ENCODE data around the gene CALD1. TPM values are rescaled to one million over a fixed set of nuclear protein-coding genes. Genes with fewer than 3 reads are reported as not detected.

Gene CALD1
- total RNA-seq, 1 experiment from 2014 or later = 147 TPM

- no peak for TF ChIP-seq ATF3 (CRISPR knock-in tag; conservative IDR thresholded peaks at IDR 0.05)
Measured at GRCh38 chr7:134763960-134764359, 15.5 kb upstream of the CALD1 start (continued).

- Mint-ChIP-seq H3K9me3 (peaks cover 7% of the 10 kb centered on the region), H3K27me3 (ENCODE audit: low read depth) (no peaks in the 10 kb centered on the region; the same call in 1 of the 2 replicates), H3K27ac (peak overlapping the region; percentile 39; the same call in 1 of the 2 replicates), H3K36me3 (no peaks in the 10 kb centered on the region; the same call in 1 of the 2 replicates), H3K4me3 (no peak overlapping the region), H3K4me1 (peaks cover 11% of the 10 kb centered on the region)
- DNase-seq (ENCODE audit: low spot score) (no peak), ATAC-seq (no peak)
- ChIA-PET POLR2A (no interaction called here), CTCF (no interaction called here)
- TF ChIP-seq ZNF219 (CRISPR knock-in tag; IDR thresholded peaks at IDR 0.05; ENCODE audit: borderline replicate concordance) (no peak), SMAD3 (CRISPR knock-in tag; IDR thresholded peaks at IDR 0.05; ENCODE audit: borderline replicate concordance) (no peak), ZNF671 (CRISPR knock-in tag; IDR thresholded peaks at IDR 0.05) (no peak), RELA (CRISPR knock-in tag; IDR thresholded peaks at IDR 0.05; ENCODE audit: borderline replicate concordance) (no peak), ELF4 (CRISPR knock-in tag; IDR thresholded peaks at IDR 0.05; ENCODE audit: low read depth) (no peak), MYBL2 (CRISPR knock-in tag; IDR thresholded peaks at IDR 0.05) (no peak), NFE2L1 (CRISPR knock-in tag; IDR thresholded peaks at IDR 0.05) (no peak), FOXP4 (CRISPR knock-in tag; IDR thresholded peaks at IDR 0.05) (no peak)
- TF ChIP-seq, protein P1, sequence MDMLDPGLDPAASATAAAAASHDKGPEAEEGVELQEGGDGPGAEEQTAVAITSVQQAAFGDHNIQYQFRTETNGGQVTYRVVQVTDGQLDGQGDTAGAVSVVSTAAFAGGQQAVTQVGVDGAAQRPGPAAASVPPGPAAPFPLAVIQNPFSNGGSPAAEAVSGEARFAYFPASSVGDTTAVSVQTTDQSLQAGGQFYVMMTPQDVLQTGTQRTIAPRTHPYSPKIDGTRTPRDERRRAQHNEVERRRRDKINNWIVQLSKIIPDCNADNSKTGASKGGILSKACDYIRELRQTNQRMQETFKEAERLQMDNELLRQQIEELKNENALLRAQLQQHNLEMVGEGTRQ (CRISPR knock-in tag; IDR thresholded peaks at IDR 0.05) = no peak
- TF ChIP-seq, protein P2, sequence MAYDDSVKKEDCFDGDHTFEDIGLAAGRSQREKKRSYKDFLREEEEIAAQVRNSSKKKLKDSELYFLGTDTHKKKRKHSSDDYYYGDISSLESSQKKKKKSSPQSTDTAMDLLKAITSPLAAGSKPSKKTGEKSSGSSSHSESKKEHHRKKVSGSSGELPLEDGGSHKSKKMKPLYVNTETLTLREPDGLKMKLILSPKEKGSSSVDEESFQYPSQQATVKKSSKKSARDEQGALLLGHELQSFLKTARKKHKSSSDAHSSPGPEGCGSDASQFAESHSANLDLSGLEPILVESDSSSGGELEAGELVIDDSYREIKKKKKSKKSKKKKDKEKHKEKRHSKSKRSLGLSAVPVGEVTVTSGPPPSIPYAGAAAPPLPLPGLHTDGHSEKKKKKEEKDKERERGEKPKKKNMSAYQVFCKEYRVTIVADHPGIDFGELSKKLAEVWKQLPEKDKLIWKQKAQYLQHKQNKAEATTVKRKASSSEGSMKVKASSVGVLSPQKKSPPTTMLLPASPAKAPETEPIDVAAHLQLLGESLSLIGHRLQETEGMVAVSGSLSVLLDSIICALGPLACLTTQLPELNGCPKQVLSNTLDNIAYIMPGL (CRISPR knock-in tag; IDR thresholded peaks at IDR 0.05) = no peak
- TF ChIP-seq, protein P3, sequence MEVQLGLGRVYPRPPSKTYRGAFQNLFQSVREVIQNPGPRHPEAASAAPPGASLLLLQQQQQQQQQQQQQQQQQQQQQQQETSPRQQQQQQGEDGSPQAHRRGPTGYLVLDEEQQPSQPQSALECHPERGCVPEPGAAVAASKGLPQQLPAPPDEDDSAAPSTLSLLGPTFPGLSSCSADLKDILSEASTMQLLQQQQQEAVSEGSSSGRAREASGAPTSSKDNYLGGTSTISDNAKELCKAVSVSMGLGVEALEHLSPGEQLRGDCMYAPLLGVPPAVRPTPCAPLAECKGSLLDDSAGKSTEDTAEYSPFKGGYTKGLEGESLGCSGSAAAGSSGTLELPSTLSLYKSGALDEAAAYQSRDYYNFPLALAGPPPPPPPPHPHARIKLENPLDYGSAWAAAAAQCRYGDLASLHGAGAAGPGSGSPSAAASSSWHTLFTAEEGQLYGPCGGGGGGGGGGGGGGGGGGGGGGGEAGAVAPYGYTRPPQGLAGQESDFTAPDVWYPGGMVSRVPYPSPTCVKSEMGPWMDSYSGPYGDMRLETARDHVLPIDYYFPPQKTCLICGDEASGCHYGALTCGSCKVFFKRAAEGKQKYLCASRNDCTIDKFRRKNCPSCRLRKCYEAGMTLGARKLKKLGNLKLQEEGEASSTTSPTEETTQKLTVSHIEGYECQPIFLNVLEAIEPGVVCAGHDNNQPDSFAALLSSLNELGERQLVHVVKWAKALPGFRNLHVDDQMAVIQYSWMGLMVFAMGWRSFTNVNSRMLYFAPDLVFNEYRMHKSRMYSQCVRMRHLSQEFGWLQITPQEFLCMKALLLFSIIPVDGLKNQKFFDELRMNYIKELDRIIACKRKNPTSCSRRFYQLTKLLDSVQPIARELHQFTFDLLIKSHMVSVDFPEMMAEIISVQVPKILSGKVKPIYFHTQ (CRISPR knock-in tag; IDR thresholded peaks at IDR 0.05) = no peak
Measured at GRCh38 chr7:134764365-134764764, 15.1 kb upstream of the CALD1 start.

- POLR2A ChIA-PET = interaction anchor here (0.6 to 1.4 kb wide), 2 partner anchors 124 to 255 kb away, joined by 3 to 4 read pairs; no protein-coding TSS in a partner anchor
- Mint-ChIP-seq H3K27ac (no peak overlapping the region; the same call in 1 of the 2 replicates), H3K36me3 (no peaks in the 10 kb centered on the region; the same call in 1 of the 2 replicates), H3K4me3 (no peak overlapping the region), H3K4me1 (peaks cover 21% of the 10 kb centered on the region), H3K9me3 (peaks cover 7% of the 10 kb centered on the region), H3K27me3 (ENCODE audit: low read depth) (no peaks in the 10 kb centered on the region; the same call in 1 of the 2 replicates)
- DNase-seq (ENCODE audit: low spot score) (no peak), ATAC-seq (no peak; the same call in 1 of the 2 replicates)
- no peak for TF ChIP-seq ATF2 (CRISPR knock-in tag; IDR thresholded peaks at IDR 0.05; ENCODE audit: borderline replicate concordance, low read depth)
- TF ChIP-seq, protein P4, sequence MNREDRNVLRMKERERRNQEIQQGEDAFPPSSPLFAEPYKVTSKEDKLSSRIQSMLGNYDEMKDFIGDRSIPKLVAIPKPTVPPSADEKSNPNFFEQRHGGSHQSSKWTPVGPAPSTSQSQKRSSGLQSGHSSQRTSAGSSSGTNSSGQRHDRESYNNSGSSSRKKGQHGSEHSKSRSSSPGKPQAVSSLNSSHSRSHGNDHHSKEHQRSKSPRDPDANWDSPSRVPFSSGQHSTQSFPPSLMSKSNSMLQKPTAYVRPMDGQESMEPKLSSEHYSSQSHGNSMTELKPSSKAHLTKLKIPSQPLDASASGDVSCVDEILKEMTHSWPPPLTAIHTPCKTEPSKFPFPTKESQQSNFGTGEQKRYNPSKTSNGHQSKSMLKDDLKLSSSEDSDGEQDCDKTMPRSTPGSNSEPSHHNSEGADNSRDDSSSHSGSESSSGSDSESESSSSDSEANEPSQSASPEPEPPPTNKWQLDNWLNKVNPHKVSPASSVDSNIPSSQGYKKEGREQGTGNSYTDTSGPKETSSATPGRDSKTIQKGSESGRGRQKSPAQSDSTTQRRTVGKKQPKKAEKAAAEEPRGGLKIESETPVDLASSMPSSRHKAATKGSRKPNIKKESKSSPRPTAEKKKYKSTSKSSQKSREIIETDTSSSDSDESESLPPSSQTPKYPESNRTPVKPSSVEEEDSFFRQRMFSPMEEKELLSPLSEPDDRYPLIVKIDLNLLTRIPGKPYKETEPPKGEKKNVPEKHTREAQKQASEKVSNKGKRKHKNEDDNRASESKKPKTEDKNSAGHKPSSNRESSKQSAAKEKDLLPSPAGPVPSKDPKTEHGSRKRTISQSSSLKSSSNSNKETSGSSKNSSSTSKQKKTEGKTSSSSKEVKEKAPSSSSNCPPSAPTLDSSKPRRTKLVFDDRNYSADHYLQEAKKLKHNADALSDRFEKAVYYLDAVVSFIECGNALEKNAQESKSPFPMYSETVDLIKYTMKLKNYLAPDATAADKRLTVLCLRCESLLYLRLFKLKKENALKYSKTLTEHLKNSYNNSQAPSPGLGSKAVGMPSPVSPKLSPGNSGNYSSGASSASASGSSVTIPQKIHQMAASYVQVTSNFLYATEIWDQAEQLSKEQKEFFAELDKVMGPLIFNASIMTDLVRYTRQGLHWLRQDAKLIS (CRISPR knock-in tag; IDR thresholded peaks at IDR 0.05; ENCODE audit: borderline replicate concordance) = no peak
- no peak for TF ChIP-seq RELA (CRISPR knock-in tag; IDR thresholded peaks at IDR 0.05; ENCODE audit: borderline replicate concordance)
- TF ChIP-seq, protein P5, sequence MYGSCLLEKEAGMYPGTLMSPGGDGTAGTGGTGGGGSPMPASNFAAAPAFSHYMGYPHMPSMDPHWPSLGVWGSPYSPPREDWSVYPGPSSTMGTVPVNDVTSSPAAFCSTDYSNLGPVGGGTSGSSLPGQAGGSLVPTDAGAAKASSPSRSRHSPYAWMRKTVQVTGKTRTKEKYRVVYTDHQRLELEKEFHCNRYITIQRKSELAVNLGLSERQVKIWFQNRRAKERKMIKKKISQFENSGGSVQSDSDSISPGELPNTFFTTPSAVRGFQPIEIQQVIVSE (CRISPR knock-in tag; IDR thresholded peaks at IDR 0.05; ENCODE audit: borderline replicate concordance) = no peak
- no peak for TF ChIP-seq NR1H2 (CRISPR knock-in tag; IDR thresholded peaks at IDR 0.05)
- CTCF ChIA-PET = interaction anchor here (0.6 to 1.4 kb wide), 5 partner anchors 9 to 219 kb away, joined by 3 read pairs; partner anchors contain the start of gene AGBL3
Measured at GRCh38 chr7:134766779-134767519, 12.5 kb upstream of the CALD1 start.

All from WTC11 (cell line).